ENCODE results near the gene NAMPT. TPM values are rescaled to one million over a fixed set of nuclear protein-coding genes. Genes with fewer than 3 reads are reported as not detected.

NAMPT gene
- total RNA-seq, 2 experiments from 2014 or later: 790 to 812 TPM

GRCh38 chr7:106205621-106206222, 79.1 kb downstream of the NAMPT start:
- Mint-ChIP-seq H3K4me3 (no peak overlapping the region), H3K9me3 (peaks cover 3% of the 10 kb centered on the region), H3K27ac (no peak overlapping the region), H3K36me3 (ENCODE audit: low read depth) (no peaks in the 10 kb centered on the region), H3K27me3 (peaks cover 21% of the 10 kb centered on the region), H3K4me1 (ENCODE audit: low read depth) (peaks cover 4% of the 10 kb centered on the region)
- ATAC-seq (no peak), DNase-seq (no peak)
- ChIA-PET CTCF (interaction anchor here (1.5 kb wide), 1 partner anchor 29 kb away, joined by 7 read pairs; no protein-coding TSS in a partner anchor), POLR2A (no interaction called here)
- TF ChIP-seq, protein P1, sequence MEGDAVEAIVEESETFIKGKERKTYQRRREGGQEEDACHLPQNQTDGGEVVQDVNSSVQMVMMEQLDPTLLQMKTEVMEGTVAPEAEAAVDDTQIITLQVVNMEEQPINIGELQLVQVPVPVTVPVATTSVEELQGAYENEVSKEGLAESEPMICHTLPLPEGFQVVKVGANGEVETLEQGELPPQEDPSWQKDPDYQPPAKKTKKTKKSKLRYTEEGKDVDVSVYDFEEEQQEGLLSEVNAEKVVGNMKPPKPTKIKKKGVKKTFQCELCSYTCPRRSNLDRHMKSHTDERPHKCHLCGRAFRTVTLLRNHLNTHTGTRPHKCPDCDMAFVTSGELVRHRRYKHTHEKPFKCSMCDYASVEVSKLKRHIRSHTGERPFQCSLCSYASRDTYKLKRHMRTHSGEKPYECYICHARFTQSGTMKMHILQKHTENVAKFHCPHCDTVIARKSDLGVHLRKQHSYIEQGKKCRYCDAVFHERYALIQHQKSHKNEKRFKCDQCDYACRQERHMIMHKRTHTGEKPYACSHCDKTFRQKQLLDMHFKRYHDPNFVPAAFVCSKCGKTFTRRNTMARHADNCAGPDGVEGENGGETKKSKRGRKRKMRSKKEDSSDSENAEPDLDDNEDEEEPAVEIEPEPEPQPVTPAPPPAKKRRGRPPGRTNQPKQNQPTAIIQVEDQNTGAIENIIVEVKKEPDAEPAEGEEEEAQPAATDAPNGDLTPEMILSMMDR (IDR thresholded peaks at IDR 0.05): no peak
- intact Hi-C loops (cut with micrococcal nuclease): no loop called here

DNA sequence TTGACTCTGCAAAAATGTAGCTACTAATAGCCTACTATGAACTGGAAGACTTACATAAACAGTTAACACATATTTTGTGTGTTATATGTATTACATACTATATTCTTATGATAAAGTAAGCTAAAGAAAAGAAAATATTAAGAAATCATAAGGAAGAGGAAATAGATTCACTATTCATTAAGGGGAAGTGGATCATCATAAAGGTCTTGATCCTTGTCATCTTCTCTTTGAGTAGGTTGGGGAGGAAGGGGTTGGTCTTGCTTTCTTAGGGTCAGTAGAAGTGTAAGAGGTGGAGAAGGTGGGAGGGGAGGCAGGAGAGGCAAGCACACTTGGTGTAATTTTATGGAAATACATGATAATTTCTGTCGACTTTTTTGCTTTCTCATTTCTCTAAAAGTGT, 81.3 kb downstream of the NAMPT start:
- Mint-ChIP-seq H3K27me3 (peaks cover 21% of the 10 kb centered on the region), H3K4me1 (ENCODE audit: low read depth) (peaks cover 4% of the 10 kb centered on the region), H3K4me3 (no peak overlapping the region), H3K27ac (no peak overlapping the region), H3K9me3 (no peaks in the 10 kb centered on the region), H3K36me3 (ENCODE audit: low read depth) (no peaks in the 10 kb centered on the region)
- DNase-seq: no peak
- ATAC-seq: no peak
- ChIA-PET CTCF (interaction anchor here (0.9 to 2.5 kb wide), 3 partner anchors 10 to 27 kb away, joined by 3 to 12 read pairs (median 3); no protein-coding TSS in a partner anchor), POLR2A (no interaction called here)
- TF ChIP-seq, protein P1 (IDR thresholded peaks at IDR 0.05): no peak
- intact Hi-C loops (cut with micrococcal nuclease): no loop called here

DNA sequence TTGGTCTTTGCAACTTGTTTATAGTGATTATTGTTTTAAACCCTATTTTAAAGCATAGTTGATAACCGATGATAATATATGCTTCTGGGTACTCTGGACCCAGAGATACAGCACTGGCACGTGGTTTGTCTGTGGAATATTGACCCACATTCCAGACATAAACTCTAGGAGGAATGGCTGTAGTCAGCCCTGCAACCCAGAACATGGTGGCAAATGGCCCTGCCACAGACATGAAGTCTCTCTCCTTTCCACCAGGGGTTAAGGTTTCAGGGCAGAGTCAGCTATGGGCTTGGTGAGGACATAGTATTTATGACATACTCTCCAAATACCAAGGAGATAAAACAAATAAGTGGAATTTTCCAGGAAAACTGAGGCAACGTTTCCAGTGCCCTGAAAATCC, 83.6 kb downstream of the NAMPT start:
- TF ChIP-seq, protein P1 (IDR thresholded peaks at IDR 0.05): no peak
- H3K9me3 Mint-ChIP-seq: no peaks in the 10 kb centered on the region
- no peak overlapping the region for H3K27ac Mint-ChIP-seq
- intact Hi-C loops (cut with micrococcal nuclease): no loop called here
- H3K4me3 Mint-ChIP-seq: no peak overlapping the region
- H3K4me1 Mint-ChIP-seq (ENCODE audit: low read depth): peaks cover 4% of the 10 kb centered on the region
- peaks cover 17% of the 10 kb centered on the region for H3K27me3 Mint-ChIP-seq
- DNase-seq: no peak
- CTCF ChIA-PET: interaction anchor here (0.9 to 1.8 kb wide), 2 partner anchors 14 to 36 kb away, joined by 3 to 4 read pairs; no protein-coding TSS in a partner anchor
- no peaks in the 10 kb centered on the region for H3K36me3 Mint-ChIP-seq (ENCODE audit: low read depth)
- ATAC-seq: no peak
- POLR2A ChIA-PET: no interaction called here

DNA sequence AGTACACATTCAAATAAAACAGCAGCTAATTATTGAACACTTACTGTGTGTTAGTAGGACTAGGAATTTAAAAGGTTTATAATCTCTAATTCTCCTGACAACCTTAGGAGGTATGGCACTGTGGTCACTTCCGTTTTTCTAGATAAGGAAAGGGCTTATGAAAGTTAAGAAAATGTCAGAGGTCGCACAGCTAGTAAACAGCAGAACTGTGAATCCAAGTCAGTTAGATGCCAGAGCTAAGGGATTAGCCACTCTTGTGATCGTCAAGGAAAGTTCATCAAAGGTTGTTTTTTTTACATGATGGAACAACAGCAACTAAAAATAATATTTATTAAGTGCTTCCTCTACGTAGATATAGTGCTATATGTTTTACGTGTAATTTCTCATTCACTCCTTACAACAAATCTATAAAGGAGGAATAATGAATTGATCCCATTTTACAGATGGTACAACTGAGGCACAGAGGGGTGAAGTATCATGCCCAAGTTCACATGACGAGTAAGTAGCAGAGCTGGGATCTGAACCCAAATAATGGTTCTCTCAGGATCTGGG, 84.9 kb downstream of the NAMPT start:
- intact Hi-C loops (cut with micrococcal nuclease): no loop called here
- no peak for ATAC-seq
- CTCF ChIA-PET: interaction anchor here (0.9 to 1.4 kb wide), 3 partner anchors 13 to 45 kb away, joined by 3 to 4 read pairs (median 4); no protein-coding TSS in a partner anchor

DNA sequence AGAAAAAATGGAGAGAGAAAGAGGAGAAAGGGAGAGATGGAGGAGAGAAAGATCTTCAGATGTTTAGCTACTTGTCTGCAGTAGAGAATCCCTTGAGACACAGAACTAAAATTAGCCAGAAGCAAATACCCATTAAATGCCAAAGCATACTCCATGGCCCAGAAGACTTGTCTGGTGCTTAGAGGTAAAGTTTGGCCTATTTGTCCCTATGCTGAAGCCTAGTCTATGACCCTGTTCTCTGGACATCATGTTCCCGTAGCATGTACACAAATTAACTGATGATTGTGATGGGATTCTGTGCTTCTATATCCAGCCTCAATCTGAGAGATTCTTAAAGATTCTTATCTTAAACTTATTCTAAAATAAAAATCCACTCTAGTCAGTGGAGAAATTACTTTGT, 85.8 kb downstream of the NAMPT start:
- H3K9me3 Mint-ChIP-seq: no peaks in the 10 kb centered on the region
- no peaks in the 10 kb centered on the region for H3K4me1 Mint-ChIP-seq (ENCODE audit: low read depth)
- ATAC-seq (no peak), DNase-seq (no peak)
- CTCF ChIA-PET: no interaction called here
- TF ChIP-seq, protein P1 (IDR thresholded peaks at IDR 0.05): no peak
- no peak overlapping the region for H3K4me3 Mint-ChIP-seq
- peaks cover 16% of the 10 kb centered on the region for H3K27me3 Mint-ChIP-seq
- POLR2A ChIA-PET: no interaction called here
- intact Hi-C loops (cut with micrococcal nuclease): no loop called here
- no peak overlapping the region for H3K27ac Mint-ChIP-seq
- H3K36me3 Mint-ChIP-seq (ENCODE audit: low read depth): no peaks in the 10 kb centered on the region

More for the DNA sequence above, 84.9 kb downstream of the NAMPT start:
- Mint-ChIP-seq H3K27me3 (peaks cover 20% of the 10 kb centered on the region), H3K4me1 (ENCODE audit: low read depth) (no peaks in the 10 kb centered on the region), H3K27ac (no peak overlapping the region), H3K4me3 (no peak overlapping the region), H3K9me3 (no peaks in the 10 kb centered on the region), H3K36me3 (ENCODE audit: low read depth) (no peaks in the 10 kb centered on the region)
- POLR2A ChIA-PET: no interaction called here
- TF ChIP-seq, protein P1 (IDR thresholded peaks at IDR 0.05): no peak
- no peak for DNase-seq
